Myocyte (in vitro differentiated cells): ENCODE data around the gene CDK5RAP3. TPM values are rescaled to one million over a fixed set of nuclear protein-coding genes. Genes with fewer than 3 reads are reported as not detected.
"Not testable (repeated sequence)": the region's sequence is repeated elsewhere in the genome, so short reads cannot be mapped to it uniquely, and the experiment has no call there.

Source experiments
- DNase-seq: peaks from one replicate; pipeline ENCODE4 v3.0.0-alpha.2; 2012; ENCODE audit warnings: low read depth
- polyA plus RNA-seq: library from polyadenylated mRNA; unstranded; fragments of >200 nt; gene quantifications from one replicate; pipeline ENCODE4 v1.2.1, GENCODE V29; 2012; ENCODE audit warnings: missing spikeins
- total RNA-seq: library from RNA; depleted of rRNA; stranded (reverse); fragments of >200 nt; gene quantifications from 2 replicates; pipeline ENCODE4 v1.2.3, GENCODE V29; 2014

CDK5RAP3 gene, protein sequence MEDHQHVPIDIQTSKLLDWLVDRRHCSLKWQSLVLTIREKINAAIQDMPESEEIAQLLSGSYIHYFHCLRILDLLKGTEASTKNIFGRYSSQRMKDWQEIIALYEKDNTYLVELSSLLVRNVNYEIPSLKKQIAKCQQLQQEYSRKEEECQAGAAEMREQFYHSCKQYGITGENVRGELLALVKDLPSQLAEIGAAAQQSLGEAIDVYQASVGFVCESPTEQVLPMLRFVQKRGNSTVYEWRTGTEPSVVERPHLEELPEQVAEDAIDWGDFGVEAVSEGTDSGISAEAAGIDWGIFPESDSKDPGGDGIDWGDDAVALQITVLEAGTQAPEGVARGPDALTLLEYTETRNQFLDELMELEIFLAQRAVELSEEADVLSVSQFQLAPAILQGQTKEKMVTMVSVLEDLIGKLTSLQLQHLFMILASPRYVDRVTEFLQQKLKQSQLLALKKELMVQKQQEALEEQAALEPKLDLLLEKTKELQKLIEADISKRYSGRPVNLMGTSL
- 105 and 148 TPM in 2 replicates for total RNA-seq
- 112 TPM for polyA plus RNA-seq

DNA sequence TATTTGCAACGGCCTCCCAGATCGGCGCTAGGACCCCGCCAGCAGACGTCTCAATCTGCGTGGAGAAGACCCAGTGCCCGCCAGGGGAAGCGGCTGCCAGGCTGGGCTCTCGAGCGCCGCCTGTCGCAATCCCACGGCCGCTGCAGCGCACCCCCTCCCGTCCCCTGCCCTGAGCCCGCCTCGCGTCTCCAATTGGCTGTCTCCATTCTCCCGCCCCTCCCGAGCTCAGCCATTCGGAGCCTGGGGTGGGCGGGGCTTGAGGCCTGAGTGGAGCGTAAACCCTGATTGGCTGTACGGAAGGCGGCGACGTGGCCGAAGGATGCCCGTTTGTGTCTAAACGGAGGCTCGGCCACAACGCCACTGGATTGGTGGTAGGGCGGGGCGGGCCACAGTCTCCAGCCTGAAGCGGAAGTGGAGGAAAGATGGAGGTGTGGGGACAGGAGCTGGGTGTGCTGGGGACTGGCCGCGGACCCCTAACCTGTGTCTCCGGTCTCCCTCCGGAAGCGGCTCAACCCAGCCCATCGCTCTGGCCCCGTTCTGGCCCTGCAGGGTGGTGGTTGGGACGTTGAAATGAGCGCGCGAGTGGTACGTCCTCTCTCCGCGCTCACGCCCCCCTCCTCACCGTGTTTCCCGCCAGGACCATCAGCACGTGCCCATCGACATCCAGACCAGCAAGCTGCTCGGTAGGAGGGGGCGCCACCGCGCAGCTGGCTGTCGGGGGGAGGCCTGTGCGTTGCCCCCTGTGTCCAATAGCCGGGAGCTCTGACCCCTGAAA lies at the start of gene CDK5RAP3:
Gene CDK5RAP3 (plus strand): TSS at position 389 of the 775 bp plus-strand sequence. CDS start 34 bp downstream, at position 423.
- DNase-seq: peak; percentile 100

DNA sequence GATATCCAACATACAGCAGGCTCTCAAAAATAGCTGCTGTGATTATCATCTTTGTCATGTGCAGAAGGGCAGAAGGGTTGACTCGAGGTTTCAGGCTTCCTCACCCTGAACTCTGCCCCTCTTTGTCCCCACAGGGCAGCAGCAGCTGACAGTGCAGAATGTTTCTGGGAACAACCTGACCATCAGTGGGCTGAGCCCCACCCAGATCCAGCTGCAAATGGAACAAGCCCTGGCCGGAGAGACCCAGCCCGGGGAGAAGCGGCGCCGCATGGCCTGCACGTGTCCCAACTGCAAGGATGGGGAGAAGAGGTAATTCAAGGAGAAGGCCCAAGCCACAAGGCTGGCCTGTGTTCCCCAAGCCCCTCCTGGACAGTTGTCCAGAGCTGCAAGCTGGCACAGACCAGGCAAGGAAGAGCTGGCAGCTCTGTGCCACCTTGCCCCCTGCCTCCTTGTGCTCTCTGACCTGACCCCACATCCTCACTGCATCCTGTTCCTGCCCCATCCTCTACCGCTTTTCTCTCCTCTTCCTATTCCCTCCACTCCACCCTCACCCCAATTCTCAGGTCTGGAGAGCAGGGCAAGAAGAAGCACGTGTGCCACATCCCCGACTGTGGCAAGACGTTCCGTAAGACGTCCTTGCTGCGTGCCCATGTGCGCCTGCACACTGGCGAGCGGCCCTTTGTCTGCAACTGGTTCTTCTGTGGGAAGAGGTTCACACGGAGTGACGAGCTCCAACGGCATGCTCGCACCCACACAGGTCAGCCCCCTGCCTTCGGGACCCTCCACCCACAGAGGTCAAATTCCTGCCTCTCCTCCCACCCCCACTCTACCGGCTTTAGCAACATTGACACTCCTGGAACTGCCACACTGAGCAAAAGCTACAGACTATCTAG lies 45.9 kb upstream of the CDK5RAP3 start:
- DNase-seq: peak; percentile 73

DNA sequence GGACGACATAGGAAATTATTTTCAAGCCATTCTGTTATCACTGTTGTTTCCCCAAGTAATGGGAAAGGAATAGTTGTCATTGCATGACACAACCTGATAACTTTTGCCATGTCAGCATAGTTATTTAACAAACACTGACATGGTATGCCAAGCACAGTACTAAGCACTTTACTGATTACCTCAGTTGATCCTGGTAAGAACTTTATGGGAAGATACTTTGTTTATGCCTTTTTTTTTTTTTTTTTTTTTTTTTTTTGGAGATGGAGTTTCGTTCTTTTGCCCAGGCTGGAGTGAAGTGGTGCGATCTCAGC lies 45.3 kb upstream of the CDK5RAP3 start:
- no peak for DNase-seq

DNA sequence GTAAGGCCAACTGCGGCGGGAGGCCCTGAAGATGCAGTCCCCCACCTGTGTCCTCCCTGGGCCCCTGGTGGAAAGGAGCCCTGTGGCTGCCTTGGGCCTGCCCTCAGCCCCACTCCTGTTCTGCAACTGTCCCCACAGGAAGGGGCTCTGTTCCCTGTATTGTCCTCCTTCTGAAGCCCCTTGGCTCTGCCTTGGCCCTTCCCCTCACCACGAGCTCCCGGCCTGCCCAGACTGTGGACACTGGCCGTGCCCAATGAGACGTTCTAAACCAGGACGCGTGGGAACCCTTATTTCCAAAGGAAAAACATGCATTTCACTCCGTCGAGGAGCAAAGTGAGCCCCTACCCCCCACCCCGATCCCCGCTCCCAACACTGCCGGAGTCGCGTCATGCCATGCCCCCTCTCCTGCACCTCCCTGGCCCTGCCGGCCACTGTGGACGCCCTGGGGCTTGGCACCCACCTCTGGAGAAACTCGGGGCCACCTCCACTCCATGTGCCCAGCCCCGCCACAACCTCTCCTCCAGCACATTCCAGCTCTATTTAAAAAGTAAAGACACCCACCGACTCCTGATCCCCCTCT lies 43.0 kb upstream of the CDK5RAP3 start:
- DNase-seq: no peak

DNA sequence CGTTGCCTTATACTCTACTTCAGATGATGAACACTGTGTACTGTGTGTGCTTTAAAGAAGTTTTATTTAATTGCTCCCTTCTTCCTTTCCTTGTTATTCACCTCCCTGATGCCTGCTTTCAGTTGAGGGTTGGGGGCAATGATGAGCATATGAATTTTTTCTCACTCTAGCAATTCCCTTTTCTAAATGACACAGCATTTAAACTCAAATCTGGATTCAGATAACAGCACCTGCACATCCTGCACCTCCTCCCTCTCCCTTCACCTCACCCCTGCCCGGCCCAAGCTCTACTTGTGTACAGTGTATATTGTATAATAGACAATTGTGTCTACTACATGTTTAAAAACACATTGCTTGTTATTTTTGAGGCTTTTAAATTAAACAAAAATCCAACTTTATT lies 42.5 kb upstream of the CDK5RAP3 start:
- no peak for DNase-seq

DNA sequence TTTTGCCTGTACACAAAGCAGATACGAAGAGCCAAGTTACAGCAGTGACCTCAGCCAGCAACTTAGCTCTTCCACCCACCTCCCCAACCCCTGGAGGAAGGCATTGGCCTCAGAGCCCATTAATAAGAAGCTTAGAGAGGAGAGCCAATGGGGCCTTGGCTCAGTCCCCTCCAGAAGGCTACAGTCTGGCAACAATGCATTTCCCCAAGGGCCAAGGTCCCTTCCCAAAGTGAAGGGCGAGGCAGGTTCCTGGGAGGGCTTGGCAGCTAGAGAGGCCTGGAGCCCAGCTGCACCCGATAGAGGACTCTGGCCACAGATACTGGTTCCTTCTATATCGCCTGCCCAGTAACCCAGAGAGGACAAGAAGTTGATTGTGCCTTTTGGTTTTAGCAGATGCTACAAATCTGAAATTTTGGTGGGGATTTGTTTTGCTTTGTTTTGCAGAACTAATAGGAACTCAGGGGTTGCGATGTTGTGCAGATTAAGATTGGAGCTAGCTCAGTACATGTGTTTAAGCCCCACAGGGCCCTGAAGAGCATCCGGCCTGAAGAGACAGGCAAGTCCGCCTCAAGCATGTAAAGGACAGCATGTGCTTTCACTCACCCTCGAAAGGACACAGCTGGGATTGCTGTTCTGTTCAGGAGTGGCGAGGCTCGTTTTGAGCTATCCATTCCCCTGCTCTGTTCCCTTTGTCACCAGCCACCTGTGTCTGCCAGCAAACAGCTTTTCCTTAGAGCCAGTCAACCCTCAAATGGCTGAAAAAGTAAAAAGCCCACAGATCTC lies 41.5 kb upstream of the CDK5RAP3 start:
- no peak for DNase-seq

DNA sequence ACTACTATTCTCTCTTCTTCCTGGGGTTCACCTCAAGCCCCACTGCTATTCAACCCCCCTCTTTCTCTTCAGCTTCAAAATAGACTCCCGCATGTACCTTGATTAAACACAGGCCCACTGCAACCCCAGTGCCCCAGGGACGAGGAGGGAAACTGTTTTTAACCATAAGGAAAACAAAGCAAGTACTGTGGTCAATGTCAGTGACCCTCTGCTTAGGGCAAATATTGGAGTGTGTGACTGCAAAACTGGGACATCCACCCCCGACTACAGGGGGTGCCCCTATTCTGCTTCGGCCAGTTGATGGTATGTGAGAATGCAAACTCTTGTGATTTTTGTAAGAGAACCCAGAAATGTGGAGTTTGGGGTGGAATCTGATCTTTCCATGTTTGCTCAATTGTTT lies 39.1 kb upstream of the CDK5RAP3 start:
- no peak for DNase-seq

DNA sequence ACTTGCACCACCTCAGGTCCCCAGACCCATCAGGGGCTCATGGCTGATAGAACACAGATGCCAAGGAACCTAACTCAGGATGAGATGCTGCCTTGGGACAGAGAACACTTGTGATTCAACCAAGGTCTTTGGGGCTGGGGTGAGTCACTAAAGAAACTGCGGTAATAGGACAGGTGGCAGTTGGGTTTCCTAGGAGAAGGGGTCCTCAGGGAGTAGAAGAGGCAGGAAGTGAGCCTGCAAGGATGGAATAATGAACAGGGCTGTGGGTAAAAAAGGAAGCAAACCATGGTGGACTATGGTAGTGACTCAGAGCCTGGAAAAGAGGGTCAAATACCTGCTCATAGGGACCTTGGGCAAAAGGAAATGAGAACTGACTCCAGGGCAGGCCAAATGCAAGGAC lies 36.1 kb upstream of the CDK5RAP3 start:
- DNase-seq: peak; percentile 90

DNA sequence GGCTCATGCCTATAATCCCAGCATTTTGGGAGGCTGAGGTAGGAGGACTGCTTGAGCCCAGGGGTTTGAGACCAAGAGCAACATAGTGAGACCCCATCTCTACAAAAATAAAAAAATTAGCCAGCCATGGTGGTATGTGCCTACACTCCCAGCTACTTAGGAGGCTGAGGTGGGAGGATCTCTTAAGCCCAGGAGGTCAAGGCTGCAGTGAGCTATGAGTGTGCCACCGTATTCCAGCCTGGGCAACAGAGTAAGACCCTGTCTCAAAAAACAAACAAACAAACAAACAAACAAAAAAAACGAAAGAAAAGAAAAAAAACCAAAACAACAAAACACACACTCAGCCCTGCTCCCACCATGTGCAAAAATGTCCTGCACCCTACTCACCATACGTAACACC lies 35.4 kb upstream of the CDK5RAP3 start:
- not testable (repeated sequence) for DNase-seq

DNA sequence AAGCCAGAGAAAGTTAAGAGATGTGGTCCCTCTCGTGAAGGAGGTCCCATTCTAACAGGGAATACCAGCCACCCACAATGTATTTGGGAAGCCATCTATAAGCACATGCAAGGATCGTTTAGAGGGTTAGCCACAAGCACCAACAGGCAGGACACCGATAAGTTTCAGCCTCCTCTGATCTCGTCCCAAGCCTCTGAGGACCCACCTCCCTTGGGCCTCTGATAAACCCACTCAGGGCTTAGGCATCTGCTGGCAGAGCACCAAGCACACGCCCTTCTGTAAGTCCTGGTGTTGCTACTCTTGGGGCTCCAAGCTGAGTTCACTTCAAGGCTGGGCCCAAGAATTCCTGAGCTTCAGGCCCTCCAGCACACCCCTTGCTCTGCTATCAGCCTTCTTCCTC lies 35.0 kb upstream of the CDK5RAP3 start:
- DNase-seq: peak; percentile 85

DNA sequence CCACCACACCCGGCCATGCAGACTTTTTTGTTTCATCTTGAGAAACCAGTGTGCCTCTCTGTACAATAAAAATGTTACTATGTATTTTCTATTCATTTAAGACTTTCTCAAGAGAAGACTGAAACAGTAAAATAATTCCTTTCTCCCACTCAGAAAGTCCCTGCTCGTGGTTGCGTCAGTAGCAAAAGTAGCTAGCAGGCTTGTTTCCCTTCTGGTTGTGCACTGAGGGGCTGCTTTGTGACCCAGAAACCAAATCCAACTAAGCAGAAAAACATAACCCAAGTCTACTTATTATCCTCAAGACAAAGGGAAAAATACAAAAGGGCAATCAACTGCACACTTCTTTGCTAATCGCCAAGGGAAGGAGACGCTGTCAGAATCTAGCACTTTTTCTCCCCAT lies 33.0 kb upstream of the CDK5RAP3 start:
- no peak for DNase-seq

DNA sequence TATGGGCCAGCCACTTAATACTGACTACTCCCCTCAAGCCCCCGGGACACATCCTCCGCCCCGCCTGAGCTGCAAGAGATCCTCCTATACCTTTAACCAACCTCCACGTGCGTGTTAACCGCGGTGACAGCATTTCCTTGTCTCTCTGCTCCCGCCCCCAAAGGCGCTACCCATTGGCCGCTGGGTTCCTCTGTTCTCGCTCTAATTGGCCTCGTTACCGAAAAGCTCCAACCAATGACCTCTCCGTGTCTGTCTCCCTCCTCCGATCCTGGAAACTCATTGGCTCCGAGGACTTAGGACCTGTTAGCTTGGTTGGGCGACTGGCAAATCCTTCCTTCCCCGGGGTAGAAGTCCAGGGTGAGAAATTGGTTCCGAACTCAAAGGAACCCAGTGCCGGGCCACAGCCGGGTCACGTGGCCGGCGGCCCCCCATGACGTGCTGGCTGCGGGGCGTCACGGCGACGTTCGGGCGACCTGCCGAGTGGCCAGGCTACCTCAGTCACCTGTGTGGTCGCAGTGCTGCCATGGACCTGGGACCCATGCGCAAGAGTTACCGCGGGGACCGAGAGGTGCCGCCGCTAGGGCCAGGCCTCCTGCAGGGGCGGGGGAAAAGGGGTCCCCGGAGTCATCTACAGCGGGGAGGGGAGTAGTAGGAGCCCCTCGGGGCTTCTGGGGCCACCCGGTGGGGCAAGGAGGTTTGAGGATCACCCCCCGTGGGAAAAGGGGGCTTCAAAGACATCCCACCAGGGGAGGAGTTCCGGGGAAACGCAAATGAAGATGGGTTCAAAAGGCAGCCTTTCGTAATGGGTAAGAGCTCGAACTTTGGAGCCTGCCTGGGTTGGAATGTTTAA lies 29.4 kb upstream of the CDK5RAP3 start, which contains the start of gene PNPO:
Gene PNPO (plus strand): TSS at position 326 of the 850 bp plus-strand sequence. CDS start 105 bp downstream, at position 431.
- peak; percentile 99 for DNase-seq

DNA sequence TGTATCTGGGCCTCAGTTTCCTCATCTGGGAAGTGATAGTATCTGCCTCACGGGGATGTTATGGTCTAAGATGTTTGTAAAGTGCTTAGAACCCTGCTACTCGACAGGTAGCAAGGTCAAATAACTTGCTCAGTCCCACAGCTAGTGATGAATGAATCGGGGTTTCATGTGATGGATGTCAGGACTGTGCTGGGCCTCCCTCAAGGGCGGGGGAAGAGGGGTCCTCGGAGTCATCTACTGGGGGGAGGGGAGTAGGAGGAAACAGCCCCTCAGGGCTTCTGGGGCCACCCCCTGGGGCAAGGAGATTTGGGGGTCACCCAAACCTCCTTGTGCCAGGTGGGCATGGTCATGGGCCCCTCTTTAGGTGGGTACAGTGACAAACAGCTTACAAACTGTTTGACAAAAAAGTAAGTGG lies 28.8 kb upstream of the CDK5RAP3 start:
- no peak for DNase-seq

DNA sequence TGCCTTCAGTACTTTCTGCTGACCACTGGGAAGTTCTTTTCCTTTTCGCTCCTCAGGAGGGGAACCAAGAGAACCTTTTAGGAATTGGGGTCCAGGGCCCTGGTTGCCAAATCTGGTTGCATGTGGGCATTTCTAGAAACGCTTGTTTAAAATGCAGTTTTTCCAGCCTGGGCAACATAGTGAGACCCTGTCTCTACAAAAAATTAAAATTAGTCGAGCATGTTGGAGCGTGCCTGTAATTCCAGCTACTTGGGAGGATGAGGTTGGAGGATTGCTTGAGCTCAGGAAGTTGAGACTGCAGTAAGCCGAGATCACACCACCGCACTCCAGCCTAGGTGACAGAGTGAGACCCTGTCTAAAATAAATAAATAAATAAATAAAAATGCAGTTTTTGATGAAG lies 28.3 kb upstream of the CDK5RAP3 start:
- DNase-seq: no peak

DNA sequence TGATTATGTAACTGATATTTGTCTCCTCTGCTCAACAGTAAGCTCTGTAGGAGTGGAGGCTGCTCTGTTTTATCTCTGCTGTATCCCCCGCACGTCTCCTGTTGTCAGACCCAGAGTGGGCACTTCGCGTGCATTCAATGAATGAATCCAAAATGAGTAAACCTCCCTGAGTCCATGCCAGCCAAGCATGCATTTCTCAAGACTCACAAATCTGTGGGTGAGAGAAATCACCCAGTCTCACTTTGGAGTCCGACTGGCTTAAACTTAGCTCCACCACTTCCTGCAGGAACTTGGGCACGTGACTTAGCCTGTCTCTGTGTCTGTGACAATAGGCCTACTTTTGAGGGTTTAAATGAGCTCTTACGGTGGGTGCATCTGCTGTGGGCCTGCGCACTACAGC lies 25.8 kb upstream of the CDK5RAP3 start:
- DNase-seq: no peak

DNA sequence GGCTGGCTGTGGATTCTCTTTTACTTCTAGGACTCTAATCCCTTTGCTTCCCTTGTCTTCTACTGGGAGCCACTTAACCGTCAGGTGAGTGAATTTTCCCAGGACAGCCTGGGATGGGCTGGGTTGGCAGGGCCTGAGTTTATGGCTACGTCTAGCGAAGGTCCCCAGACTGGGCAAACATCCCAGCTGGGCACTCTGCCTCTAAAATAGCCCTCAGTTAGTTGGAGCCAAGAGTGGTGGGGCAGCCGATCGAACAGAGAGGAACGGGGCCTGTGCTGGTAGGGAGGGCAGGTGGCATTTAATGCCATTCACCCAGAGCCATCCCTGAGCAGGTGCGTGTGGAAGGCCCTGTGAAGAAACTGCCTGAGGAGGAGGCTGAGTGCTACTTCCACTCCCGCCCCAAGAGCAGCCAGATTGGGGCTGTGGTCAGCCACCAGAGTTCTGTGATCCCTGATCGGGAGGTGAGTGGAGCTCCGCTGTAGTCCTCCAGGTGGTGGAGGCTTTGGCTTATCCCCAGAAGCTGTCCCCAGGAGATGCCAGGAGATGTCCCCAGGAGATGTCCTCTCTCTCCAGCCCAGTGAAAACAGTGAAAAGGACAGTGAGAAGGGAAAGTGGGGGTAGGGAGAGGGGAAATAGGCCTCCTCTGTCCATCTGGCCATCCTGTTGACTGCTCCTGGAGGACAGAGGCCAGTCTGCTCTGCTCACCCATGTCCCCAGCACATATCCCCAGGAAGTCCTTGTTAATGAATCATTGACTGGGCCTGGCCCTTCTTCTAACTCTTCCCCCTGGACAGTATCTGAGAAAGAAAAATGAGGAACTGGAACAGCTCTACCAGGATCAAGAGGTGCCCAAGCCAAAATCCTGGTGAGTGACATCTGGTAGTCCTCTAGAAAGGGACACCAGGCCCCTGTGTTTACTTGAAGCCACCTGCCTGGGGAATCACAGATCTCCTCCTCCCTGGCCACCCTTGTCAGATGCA lies 25.1 kb upstream of the CDK5RAP3 start:
- DNase-seq: no peak

DNA sequence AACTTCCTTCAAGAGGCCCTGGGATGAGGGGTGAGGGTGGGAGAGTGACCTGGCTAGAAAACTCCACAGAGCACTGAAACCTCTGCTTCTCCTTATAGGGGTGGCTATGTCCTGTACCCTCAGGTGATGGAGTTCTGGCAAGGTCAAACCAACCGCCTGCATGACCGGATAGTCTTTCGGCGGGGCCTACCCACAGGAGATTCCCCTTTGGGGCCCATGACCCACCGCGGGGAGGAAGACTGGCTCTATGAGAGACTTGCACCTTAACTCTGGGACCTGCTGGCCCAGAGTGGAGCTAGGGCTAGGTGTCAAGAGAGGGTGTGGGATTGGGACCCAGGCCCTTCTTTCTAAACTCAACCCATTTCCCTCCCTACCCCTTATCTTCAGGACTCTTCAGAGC lies 24.4 kb upstream of the CDK5RAP3 start:
- DNase-seq: no peak

DNA sequence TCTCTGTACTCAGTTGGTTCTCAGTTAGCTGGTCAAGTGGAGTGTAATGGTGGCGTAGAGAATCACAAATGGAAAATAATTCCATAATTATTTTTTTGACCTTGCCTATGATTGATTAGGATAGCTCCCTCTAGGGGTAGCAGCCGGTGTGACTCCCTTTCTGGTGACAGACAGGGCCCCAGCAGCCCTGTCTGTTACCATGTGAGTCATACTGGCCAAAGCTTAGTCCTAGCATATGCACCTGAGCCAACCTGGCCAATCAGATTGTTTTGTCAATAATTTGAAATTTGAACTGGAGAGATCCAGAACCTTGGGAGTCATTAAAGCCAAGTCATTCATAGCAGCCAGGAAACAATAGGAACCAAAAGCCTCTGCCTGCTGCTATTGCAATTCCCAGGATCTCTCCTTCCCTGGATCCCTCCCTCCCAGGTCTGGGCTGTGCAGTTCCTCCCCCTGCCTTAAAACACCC lies 23.9 kb upstream of the CDK5RAP3 start:
- DNase-seq: peak; percentile 84
